ENCODE results near the gene TBC1D22B. TPM values are rescaled to one million over a fixed set of nuclear protein-coding genes. Genes with fewer than 3 reads are reported as not detected.

Gene TBC1D22B
- polyA plus RNA-seq, 3 donors: 3.9 to 5.0 (median 4.9) TPM

- H3K27ac ChIP-seq (ENCODE audit: low read depth in 1 of 2, low read length in 2 of 2): peak overlapping the region in 1 of 2 donors; percentile 7
- peak overlapping the region; percentile 83 to 92 for H3K4me3 Mint-ChIP-seq
Measured at GRCh38 chr6:37222125-37222967, 35.2 kb upstream of the TBC1D22B start.

More at GRCh38 chr6:37222125-37222967, 35.2 kb upstream of the TBC1D22B start:
- H3K27me3 ChIP-seq (ENCODE audit: control insufficient read depth in 2 of 2, insufficient read depth in 2 of 2, low read length in 2 of 2): no peaks in the 10 kb centered on the region
- H3K9me3 ChIP-seq (replicated peaks in 1 of 2; ENCODE audit: control insufficient read depth in 1 of 2, insufficient read depth in 1 of 2, low read length in 2 of 2): no peaks in the 10 kb centered on the region
- H2AFZ ChIP-seq (ENCODE audit: insufficient read depth, low read depth, low read length, poor library complexity, severe bottlenecking): peak overlapping the region; percentile 92
- DNase-seq: peak; percentile 32 to 38 (median 36)
- Mint-ChIP-seq H3K27me3 (ENCODE audit: low read depth in 3 of 3) (peaks cover 0 to 4% (median 1%) of the 10 kb centered on the region in 3 donors), H3K4me1 (peaks cover 48% of the 10 kb centered on the region), H3K36me3 (no peaks in the 10 kb centered on the region), H3K9me3 (no peaks in the 10 kb centered on the region), H3K27ac (peak overlapping the region in 6 of 7 donors; percentile 63 to 87 (median 68))
- H3K79me2 ChIP-seq (ENCODE audit: insufficient read depth, low read length): no peaks in the 10 kb centered on the region
- peak overlapping the region; percentile 48 to 84 (median 67) for H3K4me3 ChIP-seq (replicated peaks in 1 of 3; ENCODE audit: low read depth in 2 of 3, low read length in 3 of 3)
- H3K36me3 ChIP-seq (replicated peaks in 1 of 2; ENCODE audit: control insufficient read depth in 1 of 2, insufficient read depth in 2 of 2, low read length in 2 of 2): no peaks in the 10 kb centered on the region
- H4K20me1 ChIP-seq (ENCODE audit: insufficient read depth, low read length): no peaks in the 10 kb centered on the region
- under 1% methylated on average over 35 of the region's 39 CpGs for WGBS (ENCODE audit: insufficient coverage)
- peak overlapping the region; percentile 99 for H3K4me2 ChIP-seq (replicated peaks; ENCODE audit: extremely low read depth, low read length, poor library complexity, severe bottlenecking)
- intact Hi-C loops (cut with micrococcal nuclease): loop anchor here in 1 of 2 donors (5.0 kb wide), 1 partner anchor 40 kb away; no protein-coding TSS in a partner anchor
- TF ChIP-seq CTCF (IDR thresholded peaks at IDR 0.05): no peak
- H3K4me1 ChIP-seq (ENCODE audit: control insufficient read depth in 1 of 2, insufficient read depth in 2 of 2, low read length in 2 of 2): peaks cover 43 to 51% of the 10 kb centered on the region in 2 donors
- peak overlapping the region; percentile 54 for H3K9ac ChIP-seq (ENCODE audit: insufficient read depth, low read length, poor library complexity, severe bottlenecking)
